MM.1S (cell line): ENCODE measurements around the gene ELK1.

Source experiments
- DNase-seq: peaks from one replicate; pipeline ENCODE4 v3.0.0-alpha.2; 2015
- H2AFZ ChIP-seq: fragments of 300-600 bp; sonication (generic); 2 replicates; pipeline ENCODE4 v1.6.0; 2016; ENCODE audit warnings: antibody characterized with exemption, low read length
- H3F3A ChIP-seq: fragments of 300-600 bp; sonication (generic); 2 replicates; pipeline ENCODE4 v1.6.1; 2016; ENCODE audit warnings: mild to moderate bottlenecking, antibody characterized with exemption, low read length, moderate library complexity, mixed read lengths; ENCODE audit not compliant: insufficient read depth
- H3K27ac ChIP-seq: fragments of 300-600 bp; sonication (generic); 2 replicates; pipeline ENCODE4 v1.5.1; 2016; ENCODE audit warnings: mild to moderate bottlenecking, low read length
- H3K27me3 ChIP-seq: fragments of 300-600 bp; sonication (generic); replicated peaks from 2 replicates; pipeline ENCODE4 v1.6.0; 2016; ENCODE audit warnings: low read length; ENCODE audit not compliant: insufficient read depth
- H3K36me3 ChIP-seq: fragments of 300-600 bp; sonication (generic); replicated peaks from 2 replicates; pipeline ENCODE4 v1.6.1; 2016; ENCODE audit warnings: mild to moderate bottlenecking, low read length, mixed read lengths; ENCODE audit not compliant: insufficient read depth
- H3K4me1 ChIP-seq: fragments of 300-600 bp; sonication (generic); 2 replicates; pipeline ENCODE4 v1.6.1; 2016; ENCODE audit warnings: low read length, mixed read lengths
- H3K4me2 ChIP-seq: fragments of 300-600 bp; sonication (generic); 2 replicates; pipeline ENCODE4 v1.6.0; 2016; ENCODE audit warnings: low read depth, low read length
- H3K4me3 ChIP-seq: fragments of 300-600 bp; sonication (generic); 2 replicates; pipeline ENCODE4 v1.5.1; 2016; ENCODE audit warnings: low read length, mixed read lengths
- H3K79me2 ChIP-seq: fragments of 300-600 bp; sonication (generic); 2 replicates; pipeline ENCODE4 v1.6.1; 2016; ENCODE audit warnings: mixed run types, low read length, mixed read lengths
- H3K9ac ChIP-seq: fragments of 300-600 bp; sonication (generic); 2 replicates; pipeline ENCODE4 v1.6.1; 2016; ENCODE audit warnings: low read length, mixed read lengths
- H3K9me2 ChIP-seq: fragments of 300-600 bp; sonication (generic); replicated peaks from 2 replicates; pipeline ENCODE4 v1.6.1; 2016; ENCODE audit warnings: mild to moderate bottlenecking, low read length, mixed read lengths; ENCODE audit not compliant: insufficient read depth
- H3K9me3 ChIP-seq: fragments of 300-600 bp; sonication (generic); replicated peaks from 2 replicates; pipeline ENCODE4 v1.6.1; 2016; ENCODE audit warnings: mild to moderate bottlenecking, low read length, mixed read lengths; ENCODE audit not compliant: insufficient read depth
- H4K20me1 ChIP-seq: fragments of 300-600 bp; sonication (generic); 2 replicates; pipeline ENCODE4 v1.6.1; 2016; ENCODE audit warnings: mild to moderate bottlenecking, low read length, moderate library complexity, mixed read lengths; ENCODE audit not compliant: insufficient read depth
- CTCF ChIP-seq: fragments of 300-600 bp; sonication (generic); IDR thresholded peaks from 2 replicates; pipeline ENCODE4 v1.5.1; 2016; ENCODE audit warnings: antibody characterized with exemption, low read length, mixed read lengths
- EZH2 ChIP-seq: fragments of 300-600 bp; sonication (generic); optimal IDR thresholded peaks from 2 replicates; pipeline ENCODE3; 2017; ENCODE audit warnings: low read depth, mild to moderate bottlenecking, antibody characterized with exemption, low read length, mixed read lengths
- EZH2phosphoT487 ChIP-seq: fragments of 300-600 bp; sonication (generic); IDR thresholded peaks from 2 replicates; pipeline ENCODE4 v1.6.1; 2018; ENCODE audit warnings: antibody characterized with exemption, low read length

ELK1 gene

GRCh38 chrX:47613082-47613481 is 37.3 kb downstream of the ELK1 start:
- Histone ChIP-seq H3K27ac (no peak overlapping the region), H3K9me2 (no peaks in the 10 kb centered on the region), H3K9me3 (no peaks in the 10 kb centered on the region), H2AFZ (no peak overlapping the region), H3K9ac (no peak overlapping the region), H3K27me3 (no peaks in the 10 kb centered on the region), H3K79me2 (no peaks in the 10 kb centered on the region), H3K36me3 (no peaks in the 10 kb centered on the region), H3F3A (no peaks in the 10 kb centered on the region), H3K4me2 (no peak overlapping the region), H4K20me1 (no peaks in the 10 kb centered on the region), H3K4me3 (no peak overlapping the region), H3K4me1 (no peaks in the 10 kb centered on the region)
- no peak for TF ChIP-seq EZH2
- TF ChIP-seq CTCF, result no peak
- TF ChIP-seq EZH2phosphoT487, result no peak
- DNase-seq, result no peak

DNA sequence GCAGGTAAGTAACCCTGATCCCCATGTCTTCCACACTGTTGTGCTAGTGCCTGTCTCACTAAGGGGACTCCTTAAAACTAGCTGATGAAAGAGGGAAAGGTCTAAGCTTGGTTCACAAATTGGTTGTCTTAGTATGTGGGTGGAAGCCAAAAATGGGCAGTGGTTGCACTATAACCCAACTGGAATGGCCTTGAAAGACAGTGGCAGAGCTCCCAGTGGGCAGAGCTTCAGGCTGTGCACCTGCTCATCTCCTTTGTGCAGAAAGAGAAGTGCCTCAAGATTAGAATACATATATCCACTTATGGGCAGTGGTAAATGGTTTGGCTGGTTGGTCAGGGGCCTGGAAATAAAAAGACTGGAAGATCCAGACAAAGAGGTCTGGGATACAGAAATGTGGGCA is 37.9 kb downstream of the ELK1 start:
- H3K9me2 ChIP-seq, result no peaks in the 10 kb centered on the region
- no peaks in the 10 kb centered on the region for H3K4me1 ChIP-seq
- no peak for TF ChIP-seq EZH2phosphoT487
- TF ChIP-seq EZH2, result no peak
- TF ChIP-seq CTCF, result no peak
- no peaks in the 10 kb centered on the region for H3K9me3 ChIP-seq
- no peaks in the 10 kb centered on the region for H3F3A ChIP-seq
- no peaks in the 10 kb centered on the region for H3K79me2 ChIP-seq
- H3K27me3 ChIP-seq, result no peaks in the 10 kb centered on the region
- no peaks in the 10 kb centered on the region for H3K36me3 ChIP-seq
- DNase-seq, result no peak
- H3K27ac ChIP-seq, result no peak overlapping the region
- H3K9ac ChIP-seq, result no peak overlapping the region
- H3K4me3 ChIP-seq, result no peak overlapping the region
- no peak overlapping the region for H3K4me2 ChIP-seq
- H4K20me1 ChIP-seq, result no peaks in the 10 kb centered on the region
- no peak overlapping the region for H2AFZ ChIP-seq

DNA sequence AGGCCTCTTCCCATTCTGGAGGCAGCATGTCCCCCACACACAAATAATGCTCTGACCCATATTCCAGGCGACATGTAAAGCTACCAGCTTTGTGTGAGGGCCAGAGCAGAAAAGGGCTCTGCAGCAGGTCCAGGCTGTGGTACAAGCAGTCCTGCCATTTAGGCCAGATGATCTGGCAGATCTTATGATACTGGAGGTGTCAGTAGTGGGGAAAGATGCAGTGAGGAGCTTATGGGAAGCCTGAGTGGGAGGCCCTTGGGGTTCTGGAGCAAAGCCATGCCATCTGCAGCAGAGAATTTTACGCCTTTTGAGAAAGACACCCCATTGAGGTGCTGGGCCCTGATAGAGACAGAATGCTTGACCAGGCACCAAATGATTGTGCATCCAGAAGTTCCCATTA is 38.4 kb downstream of the ELK1 start:
- Histone ChIP-seq H3K27me3 (no peaks in the 10 kb centered on the region), H3K4me1 (no peaks in the 10 kb centered on the region), H3K79me2 (no peaks in the 10 kb centered on the region), H3K9me2 (no peaks in the 10 kb centered on the region), H3K4me3 (no peak overlapping the region), H3K9me3 (no peaks in the 10 kb centered on the region), H3F3A (no peaks in the 10 kb centered on the region), H3K36me3 (no peaks in the 10 kb centered on the region), H3K9ac (no peak overlapping the region), H3K27ac (no peak overlapping the region), H2AFZ (no peak overlapping the region), H3K4me2 (no peak overlapping the region), H4K20me1 (no peaks in the 10 kb centered on the region)
- DNase-seq, result no peak
- TF ChIP-seq EZH2, result no peak
- TF ChIP-seq CTCF, result no peak
- TF ChIP-seq EZH2phosphoT487, result no peak

- Histone ChIP-seq H2AFZ (no peak overlapping the region), H3K36me3 (no peaks in the 10 kb centered on the region), H3K9ac (no peak overlapping the region), H3K27me3 (no peaks in the 10 kb centered on the region), H4K20me1 (no peaks in the 10 kb centered on the region), H3K9me3 (no peaks in the 10 kb centered on the region), H3K27ac (no peak overlapping the region), H3F3A (no peaks in the 10 kb centered on the region), H3K9me2 (no peaks in the 10 kb centered on the region), H3K4me2 (no peak overlapping the region), H3K4me1 (no peaks in the 10 kb centered on the region), H3K79me2 (no peaks in the 10 kb centered on the region), H3K4me3 (no peak overlapping the region)
- no peak for TF ChIP-seq EZH2
- no peak for TF ChIP-seq EZH2phosphoT487
- TF ChIP-seq CTCF, result no peak
- DNase-seq, result no peak
These were observed 38.9 kb downstream of the ELK1 start for GRCh38 chrX:47611489-47611888.
